A673 (cell line): Measurements from ENCODE around the gene CHRNA1. TPM values are rescaled to one million over a fixed set of nuclear protein-coding genes. Genes with fewer than 3 reads are reported as not detected.

Experiments used
- BruUV-seq: library from RNA; stranded (reverse); fragments of 400-500 nt; replicated peaks from 2 replicates; lab custom pipeline; 2021; lab: Mats Ljungman, UMichigan
- CTCF ChIA-PET: fragments of 300-600 bp; sonication (Branson Sonifier 250); formaldehyde crosslinking; loops from one replicate; lab custom pipeline; 2022; ENCODE audit warnings: antibody characterized with exemption; lab: Charles Lee
- POLR2A ChIA-PET: fragments of 300-600 bp; sonication (Branson Sonifier 250); formaldehyde crosslinking; loops from one replicate; lab custom pipeline; 2022; ENCODE audit warnings: antibody characterized with exemption; ENCODE audit not compliant: low non-redundant PET; lab: Charles Lee
- DNase-seq: peaks from one replicate; pipeline ENCODE4 v3.0.0-alpha.2; 2015; ENCODE audit warnings: low spot score
- H3K27ac ChIP-seq: fragments of 200-600 bp; sonication (generic); 2 replicates; pipeline ENCODE4 v1.5.1; 2016; ENCODE audit warnings: mixed run types, low read depth, mild to moderate bottlenecking, mixed read lengths, antibody characterized with exemption, low read length; ENCODE audit not compliant: poor library complexity, severe bottlenecking
- H3K27me3 ChIP-seq: fragments of 200-600 bp; sonication (generic); replicated peaks from 2 replicates; pipeline ENCODE4 v1.6.1; 2017; ENCODE audit warnings: mixed run types, low read depth, mild to moderate bottlenecking, mixed read lengths, antibody characterized with exemption, low read length; ENCODE audit not compliant: insufficient read depth, poor library complexity
- H3K36me3 ChIP-seq: fragments of 200-600 bp; sonication (generic); 2 replicates; pipeline ENCODE4 v1.6.1; 2016; ENCODE audit warnings: mixed run types, mild to moderate bottlenecking, mixed read lengths, antibody characterized with exemption, low read length; ENCODE audit not compliant: insufficient read depth, poor library complexity, severe bottlenecking
- H3K4me1 ChIP-seq: fragments of 200-600 bp; sonication (generic); 2 replicates; pipeline ENCODE4 v1.6.1; 2017; ENCODE audit warnings: mixed run types, mild to moderate bottlenecking, mixed read lengths, antibody characterized with exemption, low read length; ENCODE audit not compliant: insufficient read depth, poor library complexity, severe bottlenecking
- H3K4me3 ChIP-seq: fragments of 200-600 bp; sonication (generic); 2 replicates; pipeline ENCODE4 v1.5.1; 2016; ENCODE audit warnings: low read depth, mixed run types, mild to moderate bottlenecking, mixed read lengths, low read length; ENCODE audit not compliant: poor library complexity, severe bottlenecking
- H3K9me3 ChIP-seq: fragments of 200-600 bp; sonication (generic); 2 replicates; pipeline ENCODE4 v1.6.1; 2016; ENCODE audit warnings: mixed run types, low read depth, mild to moderate bottlenecking, mixed read lengths, antibody characterized with exemption, low read length; ENCODE audit not compliant: poor library complexity, severe bottlenecking
- EZH2 ChIP-seq: fragments of 200-600 bp; sonication (generic); IDR thresholded peaks from 2 replicates; pipeline ENCODE4 v1.6.1; 2017; ENCODE audit warnings: borderline replicate concordance, low read depth, mild to moderate bottlenecking, mixed read lengths, antibody characterized with exemption, low read length; ENCODE audit not compliant: poor library complexity, severe bottlenecking
- intact Hi-C: fragments of 100-400 bp; cut with micrococcal nuclease; formaldehyde crosslinking; loops from one replicate; pipeline ENCODE4 v1.10.0; 2022; ENCODE audit not compliant: unreplicated experiment
- total RNA-seq: library from RNA; stranded (reverse); gene quantifications from 2 replicates; pipeline ENCODE4 v1.2.3, GENCODE V29; 2021
- TF ChIP-seq, protein P1 (sequence below): fragments of 300-800, 200-600 bp; sonication (generic); conservative IDR thresholded peaks from 2 replicates; pipeline ENCODE4 v1.5.1; 2017; ENCODE audit warnings: low read depth, mild to moderate bottlenecking, antibody characterized with exemption, low read length, moderate library complexity, mixed read lengths

CHRNA1 gene
- total RNA-seq, 1 experiment from 2014 or later = not detected

DNA sequence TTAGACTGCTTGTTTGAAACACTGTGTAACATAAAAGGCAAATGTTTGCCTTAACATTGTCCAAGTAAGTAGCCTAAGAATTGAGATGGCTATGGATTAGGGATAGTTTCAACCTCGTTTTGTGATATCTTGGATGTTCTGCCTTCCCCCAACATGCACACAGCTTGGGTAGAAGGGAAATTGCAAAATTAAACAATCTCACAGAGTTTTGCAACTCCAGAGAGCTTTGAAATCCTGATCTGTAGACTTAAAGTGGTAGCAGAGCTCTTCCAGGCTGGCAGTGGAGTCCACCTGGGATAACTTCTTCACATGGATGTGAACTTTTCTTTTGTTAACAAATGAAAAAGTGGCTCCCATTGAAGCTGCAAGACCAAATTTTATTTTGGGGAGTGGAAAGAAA is 59.6 kb downstream of the CHRNA1 start:
- no peak for TF ChIP-seq EZH2
- TF ChIP-seq, protein P1, sequence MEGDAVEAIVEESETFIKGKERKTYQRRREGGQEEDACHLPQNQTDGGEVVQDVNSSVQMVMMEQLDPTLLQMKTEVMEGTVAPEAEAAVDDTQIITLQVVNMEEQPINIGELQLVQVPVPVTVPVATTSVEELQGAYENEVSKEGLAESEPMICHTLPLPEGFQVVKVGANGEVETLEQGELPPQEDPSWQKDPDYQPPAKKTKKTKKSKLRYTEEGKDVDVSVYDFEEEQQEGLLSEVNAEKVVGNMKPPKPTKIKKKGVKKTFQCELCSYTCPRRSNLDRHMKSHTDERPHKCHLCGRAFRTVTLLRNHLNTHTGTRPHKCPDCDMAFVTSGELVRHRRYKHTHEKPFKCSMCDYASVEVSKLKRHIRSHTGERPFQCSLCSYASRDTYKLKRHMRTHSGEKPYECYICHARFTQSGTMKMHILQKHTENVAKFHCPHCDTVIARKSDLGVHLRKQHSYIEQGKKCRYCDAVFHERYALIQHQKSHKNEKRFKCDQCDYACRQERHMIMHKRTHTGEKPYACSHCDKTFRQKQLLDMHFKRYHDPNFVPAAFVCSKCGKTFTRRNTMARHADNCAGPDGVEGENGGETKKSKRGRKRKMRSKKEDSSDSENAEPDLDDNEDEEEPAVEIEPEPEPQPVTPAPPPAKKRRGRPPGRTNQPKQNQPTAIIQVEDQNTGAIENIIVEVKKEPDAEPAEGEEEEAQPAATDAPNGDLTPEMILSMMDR = no peak
- H3K36me3 ChIP-seq = no peaks in the 10 kb centered on the region
- no peak for DNase-seq
- H3K27ac ChIP-seq = no peak overlapping the region
- intact Hi-C loops = loop anchor here (5.0 kb wide), 1 partner anchor 1393 kb away; the partner anchor contains the start of gene HOXD12
- no peaks in the 10 kb centered on the region for H3K4me1 ChIP-seq
- H3K4me3 ChIP-seq = no peak overlapping the region
- BruUV-seq = no TSS peak
- H3K9me3 ChIP-seq = no peaks in the 10 kb centered on the region
- CTCF ChIA-PET = no interaction called here
- H3K27me3 ChIP-seq = peaks cover 4% of the 10 kb centered on the region
- POLR2A ChIA-PET = no interaction called here

DNA sequence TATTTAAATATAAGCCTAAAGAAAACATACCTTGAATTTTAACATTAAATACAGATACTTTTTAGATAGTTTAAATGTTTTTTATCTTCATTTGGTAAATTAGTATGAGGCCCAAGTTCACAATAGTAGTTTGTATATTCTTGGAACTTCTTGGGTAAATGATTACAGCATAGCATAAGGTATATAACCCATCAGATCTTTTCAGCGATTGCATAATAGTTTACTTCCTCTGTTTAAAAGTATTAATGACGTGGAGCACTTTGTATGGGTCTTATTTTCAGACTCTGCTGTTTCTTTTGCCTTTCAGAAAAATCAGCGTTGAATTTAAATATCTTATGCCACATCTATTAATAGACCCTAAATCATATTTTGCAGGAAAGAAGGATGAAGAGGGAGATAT is 60.2 kb downstream of the CHRNA1 start:
- CTCF ChIA-PET = no interaction called here
- POLR2A ChIA-PET = no interaction called here
- intact Hi-C loops = loop anchor here (5.0 kb wide), 1 partner anchor 1393 kb away; the partner anchor contains the start of gene HOXD12
- no peak for DNase-seq
- H3K36me3 ChIP-seq = no peaks in the 10 kb centered on the region
- TF ChIP-seq, protein P1 = no peak
- TF ChIP-seq EZH2 = no peak
- H3K27ac ChIP-seq = no peak overlapping the region
- H3K4me1 ChIP-seq = no peaks in the 10 kb centered on the region
- H3K4me3 ChIP-seq = no peak overlapping the region
- H3K9me3 ChIP-seq = no peaks in the 10 kb centered on the region
- BruUV-seq = no TSS peak
- H3K27me3 ChIP-seq = peaks cover 4% of the 10 kb centered on the region

- Histone ChIP-seq H3K9me3 (no peaks in the 10 kb centered on the region), H3K4me1 (no peaks in the 10 kb centered on the region), H3K4me3 (no peak overlapping the region), H3K27me3 (peaks cover 4% of the 10 kb centered on the region), H3K27ac (no peak overlapping the region), H3K36me3 (no peaks in the 10 kb centered on the region)
- ChIA-PET POLR2A (no interaction called here), CTCF (no interaction called here)
- intact Hi-C loops = loop anchor here (5.0 kb wide), 1 partner anchor 1394 kb away; the partner anchor contains the start of gene HOXD12
- DNase-seq = no peak
- no TSS peak for BruUV-seq
- TF ChIP-seq, protein P1 = no peak
- TF ChIP-seq EZH2 = no peak
Observed at GRCh38 chr2:174703430-174703829, 60.8 kb downstream of the CHRNA1 start.
